Naive thymus-derived CD4-positive, alpha-beta T cell (primary cell): Measurements from ENCODE around the gene ALPL. TPM values are rescaled to one million over a fixed set of nuclear protein-coding genes. Genes with fewer than 3 reads are reported as not detected.

ENCODE experiments used
- ATAC-seq: fragments of 150-1000 bp; cut with Tn5 transposase; 2 replicates; pipeline ENCODE4 v1.10.0; 2021; ENCODE audit warnings: mild to moderate bottlenecking, moderate library complexity
- CTCF ChIA-PET: fragments of 350-600 bp; sonication (Branson Sonifier 250); formaldehyde crosslinking; loops from one replicate; lab custom pipeline; 2021; ENCODE audit warnings: antibody characterized with exemption; lab: Charles Lee
- POLR2A ChIA-PET: fragments of 350-600 bp; sonication (Branson Sonifier 250); formaldehyde crosslinking; loops from one replicate; lab custom pipeline; 2021; ENCODE audit warnings: antibody characterized with exemption, inconsistent platforms; lab: Charles Lee
- DNase-seq, 9 donors: peaks; one replicate each; pipeline versions ENCODE4 v3.0.0 to v3.0.0-alpha.2; 2020 to 2022; ENCODE audit warnings: mixed read lengths in 1 of 9
- H3K27ac ChIP-seq: one replicate; pipeline ENCODE4 v1.7.0; 2013; ENCODE audit warnings: mild to moderate bottlenecking, low read depth, low read length, moderate library complexity
- H3K27me3 ChIP-seq, 2 donors: one replicate each; pipeline ENCODE4 v1.7.0; 2013; ENCODE audit warnings: low read length in 2 of 2, mild to moderate bottlenecking in 2 of 2, moderate library complexity in 2 of 2; ENCODE audit not compliant: control insufficient read depth in 2 of 2, insufficient read depth in 2 of 2
- H3K36me3 ChIP-seq, 3 experiments: 1 replicate in 2 of 3; 2 replicates in 1 of 3; pipeline ENCODE4 v1.7.0; 2013; ENCODE audit warnings: low read length in 3 of 3, mild to moderate bottlenecking in 3 of 3, moderate library complexity in 1 of 3; ENCODE audit not compliant: insufficient read depth in 3 of 3, control insufficient read depth in 2 of 3
- H3K4me1 ChIP-seq, 2 donors: one replicate each; pipeline ENCODE4 v1.7.0; 2013; ENCODE audit warnings: low read length in 2 of 2, mild to moderate bottlenecking in 2 of 2, moderate library complexity in 1 of 2; ENCODE audit not compliant: control insufficient read depth in 2 of 2, insufficient read depth in 2 of 2
- H3K4me3 ChIP-seq: 2 replicates; pipeline ENCODE4 v1.7.0; 2013; ENCODE audit warnings: mild to moderate bottlenecking, low read length
- H3K9me3 ChIP-seq, 3 experiments: 1 replicate in 2 of 3; 2 replicates in 1 of 3; pipeline ENCODE4 v1.7.0; 2013; ENCODE audit warnings: low read length in 3 of 3; ENCODE audit not compliant: control insufficient read depth in 2 of 3
- H3K27ac Mint-ChIP-seq, 9 donors: one replicate each; pipeline ENCODE4 v1.8.0; 2020 to 2022; ENCODE audit warnings: mixed read lengths in 9 of 9, mild to moderate bottlenecking in 8 of 9, moderate library complexity in 5 of 9, inconsistent platforms in 2 of 9
- H3K27me3 Mint-ChIP-seq, 5 donors: one replicate each; pipeline ENCODE4 v1.8.0; 2021 to 2022; ENCODE audit warnings: mixed read lengths in 5 of 5, mild to moderate bottlenecking in 1 of 5
- H3K36me3 Mint-ChIP-seq, 5 donors: one replicate each; pipeline ENCODE4 v1.8.0; 2020 to 2022; ENCODE audit warnings: mixed read lengths in 5 of 5, mild to moderate bottlenecking in 3 of 5, inconsistent platforms in 1 of 5
- H3K4me1 Mint-ChIP-seq, 7 donors: one replicate each; pipeline ENCODE4 v1.8.0; 2020 to 2022; ENCODE audit warnings: mixed read lengths in 7 of 7, mild to moderate bottlenecking in 3 of 7, inconsistent platforms in 1 of 7
- H3K4me3 Mint-ChIP-seq, 10 donors: one replicate each; pipeline ENCODE4 v1.8.0; 2020 to 2022; ENCODE audit warnings: mild to moderate bottlenecking in 10 of 10, mixed read lengths in 10 of 10, moderate library complexity in 6 of 10, inconsistent platforms in 2 of 10
- H3K9me3 Mint-ChIP-seq, 11 donors: one replicate each; pipeline ENCODE4 v1.8.0; 2020 to 2022; ENCODE audit warnings: mixed read lengths in 11 of 11, mild to moderate bottlenecking in 4 of 11, inconsistent platforms in 1 of 11, moderate library complexity in 1 of 11
- intact Hi-C, 2 donors: fragments of 100-400 bp; cut with micrococcal nuclease; formaldehyde crosslinking; loops; one replicate each; pipeline ENCODE4 v1.15.1; 2023
- polyA plus RNA-seq, 2 donors: library from polyadenylated mRNA; unstranded; fragments of 300-500 nt; fragmentation: Illumina TruSeq; gene quantifications; one replicate each; pipeline ENCODE4 v1.2.3, GENCODE V29; 2021
- total RNA-seq, 6 experiments: library from RNA in 5 of 6; stranded (reverse) in 5 of 6; gene quantifications; 1 replicate in 5 of 6; 2 replicates in 1 of 6; pipeline ENCODE4 v1.2.3 and lab custom pipeline; 2021 to 2026

The ALPL gene
- total and polyA plus RNA-seq, 7 experiments from 2014 or later, result not detected

- no peak overlapping the region for H3K27ac Mint-ChIP-seq
- no peak overlapping the region for H3K27ac ChIP-seq
- ChIA-PET CTCF (no interaction called here), POLR2A (no interaction called here)
- H3K4me1 Mint-ChIP-seq, result no peaks in the 10 kb centered on the region
- DNase-seq (no peak), ATAC-seq (no peak)
- H3K9me3 ChIP-seq, result no peaks in the 10 kb centered on the region
- H3K27me3 Mint-ChIP-seq, result peaks cover 0 to 16% (median 6%) of the 10 kb centered on the region in 5 donors
- no peaks in the 10 kb centered on the region for H3K4me1 ChIP-seq
- H3K9me3 Mint-ChIP-seq, result peaks cover 0 to 7% (median 0%) of the 10 kb centered on the region in 11 donors
- H3K4me3 Mint-ChIP-seq, result no peak overlapping the region
- intact Hi-C loops, result loop anchor here in 1 of 2 donors (10.0 kb wide), 1 partner anchor 259 kb away; no protein-coding TSS in a partner anchor
- no peak overlapping the region for H3K4me3 ChIP-seq
- no peaks in the 10 kb centered on the region for H3K36me3 Mint-ChIP-seq
- H3K27me3 ChIP-seq, result no peaks in the 10 kb centered on the region
- no peaks in the 10 kb centered on the region for H3K36me3 ChIP-seq
These were observed 15.0 kb upstream of the ALPL start for GRCh38 chr1:21494196-21494595.

DNA sequence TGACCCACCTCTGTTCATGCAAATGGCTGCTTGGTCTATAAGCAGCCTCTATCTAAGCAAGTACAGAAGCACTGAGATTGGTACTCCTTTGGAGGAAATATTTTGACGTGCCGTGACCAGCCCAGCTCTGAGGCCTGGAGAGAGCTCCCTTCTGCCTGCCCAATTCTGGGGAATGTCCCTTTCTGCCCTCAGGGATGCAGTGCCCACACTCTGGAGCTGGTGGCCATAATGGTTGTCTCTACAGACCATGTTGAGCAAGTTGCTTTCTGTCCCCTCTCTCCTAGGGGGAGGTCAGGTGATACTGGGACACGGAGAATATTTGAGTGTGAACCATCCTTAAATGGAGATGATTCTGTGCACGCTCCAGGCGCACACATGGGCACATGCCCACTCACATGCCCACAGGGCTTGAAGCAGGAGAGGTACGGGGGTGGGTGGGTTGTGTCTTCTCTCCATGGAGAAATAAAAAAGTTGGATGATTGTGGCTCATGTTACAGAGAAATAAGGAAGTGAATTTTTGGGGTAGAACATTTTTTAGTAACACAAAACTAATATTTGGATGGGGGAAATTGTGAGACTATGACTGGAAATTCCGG lies 13.9 kb upstream of the ALPL start:
- Mint-ChIP-seq H3K27me3 (peaks cover 0 to 16% (median 5%) of the 10 kb centered on the region in 5 donors), H3K9me3 (peaks cover 0 to 8% (median 0%) of the 10 kb centered on the region in 11 donors), H3K27ac (no peak overlapping the region), H3K36me3 (peaks cover 0 to 6% (median 0%) of the 10 kb centered on the region in 5 donors), H3K4me1 (no peaks in the 10 kb centered on the region), H3K4me3 (no peak overlapping the region)
- Histone ChIP-seq H3K4me1 (no peaks in the 10 kb centered on the region), H3K9me3 (no peaks in the 10 kb centered on the region), H3K4me3 (no peak overlapping the region), H3K36me3 (no peaks in the 10 kb centered on the region), H3K27me3 (no peaks in the 10 kb centered on the region), H3K27ac (no peak overlapping the region)
- no peak for ATAC-seq
- ChIA-PET POLR2A (no interaction called here), CTCF (interaction anchor here (0.8 to 1.3 kb wide), 2 partner anchors 16 to 278 kb away, joined by 3 read pairs; no protein-coding TSS in a partner anchor)
- intact Hi-C loops, result loop anchor here in 1 of 2 donors (10.0 kb wide), 1 partner anchor 261 kb away; no protein-coding TSS in a partner anchor
- DNase-seq, result no peak

GRCh38 chr1:21496063-21496462 lies 13.2 kb upstream of the ALPL start:
- intact Hi-C loops, result loop anchor here in 1 of 2 donors (10.0 kb wide), 1 partner anchor 261 kb away; no protein-coding TSS in a partner anchor
- DNase-seq, result no peak
- Mint-ChIP-seq H3K4me3 (no peak overlapping the region), H3K27ac (no peak overlapping the region), H3K4me1 (no peaks in the 10 kb centered on the region), H3K27me3 (peaks cover 0 to 16% (median 5%) of the 10 kb centered on the region in 5 donors), H3K36me3 (peaks cover 0 to 6% (median 0%) of the 10 kb centered on the region in 5 donors), H3K9me3 (peaks cover 0 to 4% (median 0%) of the 10 kb centered on the region in 11 donors)
- POLR2A ChIA-PET, result no interaction called here
- no peak overlapping the region for H3K27ac ChIP-seq
- no peaks in the 10 kb centered on the region for H3K4me1 ChIP-seq
- CTCF ChIA-PET, result interaction anchor here (0.8 to 1.3 kb wide), 2 partner anchors 15 to 279 kb away, joined by 3 read pairs; no protein-coding TSS in a partner anchor
- H3K27me3 ChIP-seq, result no peaks in the 10 kb centered on the region
- no peaks in the 10 kb centered on the region for H3K9me3 ChIP-seq
- no peak for ATAC-seq
- H3K4me3 ChIP-seq, result no peak overlapping the region
- no peaks in the 10 kb centered on the region for H3K36me3 ChIP-seq

DNA sequence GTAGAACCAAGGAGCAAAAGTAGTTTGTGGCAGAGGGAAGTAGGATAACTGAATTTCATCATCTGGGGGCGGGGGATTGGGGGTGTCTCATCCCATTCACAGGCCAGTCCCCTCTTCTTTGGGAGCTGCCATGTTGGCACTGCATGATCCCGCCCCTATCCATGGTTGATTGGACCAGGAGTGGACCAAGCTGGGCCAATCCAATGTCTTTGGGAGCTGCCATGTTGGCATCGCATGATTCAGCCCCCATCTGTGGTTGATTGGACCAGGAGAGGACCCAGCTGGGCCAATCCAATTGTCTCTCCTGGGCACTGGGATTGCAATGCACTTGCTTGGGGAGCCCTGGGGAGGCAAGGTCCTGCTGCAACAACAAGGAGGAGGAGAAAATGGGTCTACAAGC lies 12.3 kb upstream of the ALPL start:
- ATAC-seq (no peak), DNase-seq (no peak)
- Histone ChIP-seq H3K27me3 (no peaks in the 10 kb centered on the region), H3K9me3 (no peaks in the 10 kb centered on the region), H3K36me3 (no peaks in the 10 kb centered on the region), H3K27ac (no peak overlapping the region), H3K4me1 (no peaks in the 10 kb centered on the region), H3K4me3 (no peak overlapping the region)
- ChIA-PET CTCF (no interaction called here), POLR2A (no interaction called here)
- Mint-ChIP-seq H3K4me1 (no peaks in the 10 kb centered on the region), H3K4me3 (no peak overlapping the region), H3K27ac (peak overlapping the region in 1 of 9 donors; percentile 74), H3K9me3 (peaks cover 0 to 4% (median 0%) of the 10 kb centered on the region in 11 donors), H3K36me3 (peaks cover 0 to 6% (median 0%) of the 10 kb centered on the region in 5 donors), H3K27me3 (peaks cover 0 to 19% (median 4%) of the 10 kb centered on the region in 5 donors)
- intact Hi-C loops, result loop anchor here in 1 of 2 donors (10.0 kb wide), 1 partner anchor 262 kb away; no protein-coding TSS in a partner anchor

DNA sequence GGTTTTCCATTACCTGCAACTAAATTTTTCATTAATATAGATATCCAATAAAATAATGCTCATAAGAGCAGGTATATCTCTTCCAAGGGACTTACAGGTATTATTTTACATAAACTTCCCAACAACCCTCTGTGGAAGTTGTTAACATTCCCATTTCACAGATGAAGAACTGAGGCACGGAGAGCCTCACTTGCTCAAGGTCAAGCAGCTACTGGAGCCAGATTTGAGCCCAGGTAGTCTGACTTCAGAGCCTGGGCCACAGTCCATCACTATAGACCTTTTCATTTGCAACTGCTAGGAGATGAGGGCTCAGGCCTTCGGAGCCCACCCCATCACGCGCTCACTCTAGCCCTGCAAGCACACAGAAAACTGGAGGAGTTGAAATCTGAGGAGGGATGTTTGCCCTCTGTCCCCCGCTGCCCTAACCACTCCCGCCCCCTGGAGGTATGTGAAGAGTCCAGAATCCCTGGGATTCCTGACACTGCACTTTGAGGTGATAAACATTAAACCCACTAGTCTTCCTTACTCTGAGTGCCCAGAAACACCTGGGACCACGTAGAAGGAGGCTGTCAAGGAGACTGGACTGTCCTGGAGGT lies 11.7 kb upstream of the ALPL start:
- Histone ChIP-seq H3K27me3 (no peaks in the 10 kb centered on the region), H3K36me3 (no peaks in the 10 kb centered on the region), H3K27ac (no peak overlapping the region), H3K4me3 (no peak overlapping the region), H3K9me3 (no peaks in the 10 kb centered on the region), H3K4me1 (no peaks in the 10 kb centered on the region)
- intact Hi-C loops, result loop anchor here in 1 of 2 donors (10.0 kb wide), 1 partner anchor 263 kb away; no protein-coding TSS in a partner anchor
- Mint-ChIP-seq H3K4me3 (no peak overlapping the region), H3K36me3 (peaks cover 0 to 6% (median 0%) of the 10 kb centered on the region in 5 donors), H3K27ac (no peak overlapping the region), H3K27me3 (peaks cover 0 to 19% (median 4%) of the 10 kb centered on the region in 5 donors), H3K9me3 (peaks cover 0 to 4% (median 0%) of the 10 kb centered on the region in 11 donors), H3K4me1 (no peaks in the 10 kb centered on the region)
- no peak for DNase-seq
- no peak for ATAC-seq
- POLR2A ChIA-PET, result no interaction called here
- CTCF ChIA-PET, result no interaction called here

- intact Hi-C loops, result loop anchor here in 1 of 2 donors (10.0 kb wide), 1 partner anchor 265 kb away; no protein-coding TSS in a partner anchor
- H3K27me3 Mint-ChIP-seq, result peaks cover 5 to 16% (median 9%) of the 10 kb centered on the region in 5 donors
- POLR2A ChIA-PET, result interaction anchor here (0.5 kb wide), 1 partner anchor 11 kb away, joined by 3 read pairs; no protein-coding TSS in a partner anchor
- Histone ChIP-seq H3K4me1 (no peaks in the 10 kb centered on the region), H3K4me3 (no peak overlapping the region), H3K27me3 (no peaks in the 10 kb centered on the region), H3K9me3 (no peaks in the 10 kb centered on the region), H3K36me3 (no peaks in the 10 kb centered on the region), H3K27ac (no peak overlapping the region)
- H3K4me3 Mint-ChIP-seq, result no peak overlapping the region
- peaks cover 0 to 1% (median 0%) of the 10 kb centered on the region in 7 donors for H3K4me1 Mint-ChIP-seq
- no peak overlapping the region for H3K27ac Mint-ChIP-seq
- peaks cover 0 to 6% (median 0%) of the 10 kb centered on the region in 5 donors for H3K36me3 Mint-ChIP-seq
- CTCF ChIA-PET, result no interaction called here
- DNase-seq (no peak), ATAC-seq (no peak)
- H3K9me3 Mint-ChIP-seq, result peaks cover 0 to 4% (median 1%) of the 10 kb centered on the region in 11 donors
These were observed 9.8 kb upstream of the ALPL start for GRCh38 chr1:21499283-21499950.
